ENCODE results near the gene TIMM29.

GRCh38 chr19:10966809-10967208, 38.2 kb downstream of the TIMM29 start:
- TF ChIP-seq ZNF772 (CRISPR knock-in tag; IDR thresholded peaks at IDR 0.05) (no peak), NFIC (IDR thresholded peaks at IDR 0.05; ENCODE audit: low read length) (no peak), SIX1 (CRISPR knock-in tag; IDR thresholded peaks at IDR 0.05; ENCODE audit: borderline replicate concordance) (no peak), DBP (CRISPR knock-in tag; IDR thresholded peaks at IDR 0.05; ENCODE audit: not compliant biosample characterization) (no peak), ZNF512 (CRISPR knock-in tag; IDR thresholded peaks at IDR 0.05) (no peak)

All from HepG2 (cell line).